SIG-M5 treated with dmso at 0.1 percent for 504 hours (cell line): Measurements from ENCODE around the gene CCDC50.

Experiments used
- DNase-seq: peaks from one replicate; lab custom pipeline; 2025; ENCODE audit not compliant: unreplicated experiment; lab: John Stamatoyannopoulos, UW

The CCDC50 gene

DNA sequence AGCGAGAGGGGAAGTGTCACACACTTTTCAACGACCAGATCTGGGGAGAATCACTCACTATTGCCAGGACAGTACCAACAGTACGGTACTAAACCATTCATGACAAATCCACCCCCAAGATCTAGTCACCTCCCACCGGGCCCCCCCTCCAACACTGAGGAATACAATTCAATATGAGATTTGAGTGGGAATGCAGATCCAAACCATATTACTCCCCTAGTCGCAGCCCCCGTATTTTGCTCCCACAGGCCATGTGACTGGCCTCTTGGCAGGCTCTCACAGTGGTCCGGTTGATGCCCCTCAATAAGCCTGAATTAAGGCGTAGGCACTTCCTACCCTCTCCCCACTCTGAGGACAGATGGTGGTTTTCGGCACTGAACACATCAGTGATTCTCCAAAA lies 86.4 kb downstream of the CCDC50 start:
- DNase-seq: no peak

DNA sequence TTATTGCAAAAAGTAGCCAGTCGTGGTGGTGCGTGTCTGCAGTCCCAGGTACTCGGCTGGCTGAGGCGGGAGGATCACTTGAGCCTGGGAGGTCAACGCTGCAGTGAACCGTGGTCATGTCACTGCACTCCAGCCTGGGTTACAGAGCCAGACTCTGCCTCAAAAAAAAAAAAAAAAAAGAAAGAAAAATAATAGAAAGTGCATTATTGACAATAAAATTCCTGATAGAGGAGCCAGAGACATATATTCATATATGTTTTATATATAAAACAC lies 88.2 kb downstream of the CCDC50 start:
- no peak for DNase-seq

DNA sequence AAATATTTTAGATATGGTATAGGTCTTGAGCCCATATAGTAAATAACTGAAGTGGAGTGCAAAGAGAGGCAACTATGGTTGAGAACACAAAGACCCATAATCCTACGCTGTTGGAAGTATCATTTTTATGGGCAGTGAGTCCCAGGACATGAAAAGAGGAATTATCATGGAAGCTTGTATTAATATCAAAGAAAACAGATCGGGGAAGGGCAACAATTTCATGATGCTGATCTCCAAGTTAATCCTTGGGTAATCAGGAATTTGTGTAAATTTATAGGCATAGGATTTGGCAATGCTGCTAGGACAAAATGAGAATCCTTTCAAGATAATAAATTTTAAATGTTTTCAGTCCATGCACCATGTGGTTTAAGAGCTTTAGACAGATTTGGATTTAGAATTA lies 91.6 kb downstream of the CCDC50 start:
- no peak for DNase-seq

DNA sequence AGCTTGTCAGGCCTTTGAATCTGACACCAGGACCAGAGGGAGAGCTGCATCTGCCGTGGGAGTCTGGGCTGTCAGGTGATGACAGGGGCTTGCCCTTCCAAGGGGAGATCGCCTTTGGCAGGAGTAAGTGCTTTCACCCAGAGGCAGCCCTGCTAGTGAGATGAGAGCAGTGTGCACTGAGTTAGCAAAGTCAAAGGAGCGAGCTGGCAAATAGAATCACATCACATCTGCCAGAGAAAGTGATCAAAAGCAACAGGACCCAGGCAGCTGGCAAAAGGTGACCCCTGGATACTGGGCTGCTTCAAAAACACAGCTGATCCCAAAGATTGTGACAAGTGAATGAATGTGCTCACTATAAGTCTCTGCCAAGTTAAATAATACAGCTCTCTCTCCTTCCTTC lies 95.7 kb downstream of the CCDC50 start:
- no peak for DNase-seq

DNA sequence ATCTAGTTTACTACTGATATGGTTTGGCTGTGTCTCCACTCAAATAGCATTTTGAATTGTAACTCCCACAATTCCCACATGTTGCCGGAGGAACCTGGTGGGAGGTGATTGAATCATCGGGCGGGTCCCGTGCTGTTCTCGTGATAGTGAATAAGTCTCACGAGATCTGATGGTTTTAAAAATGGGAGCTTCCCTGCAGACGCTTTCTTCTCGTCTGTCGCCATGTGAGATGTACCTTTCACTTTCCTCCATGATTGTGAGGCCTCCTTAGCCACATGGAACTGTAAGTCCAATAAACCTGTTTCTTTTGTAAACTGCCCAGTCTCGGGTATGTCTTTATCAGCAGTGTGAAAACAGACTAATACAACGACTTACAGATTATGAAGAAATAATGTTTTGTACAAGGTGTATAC lies 96.1 kb downstream of the CCDC50 start:
- no peak for DNase-seq

DNA sequence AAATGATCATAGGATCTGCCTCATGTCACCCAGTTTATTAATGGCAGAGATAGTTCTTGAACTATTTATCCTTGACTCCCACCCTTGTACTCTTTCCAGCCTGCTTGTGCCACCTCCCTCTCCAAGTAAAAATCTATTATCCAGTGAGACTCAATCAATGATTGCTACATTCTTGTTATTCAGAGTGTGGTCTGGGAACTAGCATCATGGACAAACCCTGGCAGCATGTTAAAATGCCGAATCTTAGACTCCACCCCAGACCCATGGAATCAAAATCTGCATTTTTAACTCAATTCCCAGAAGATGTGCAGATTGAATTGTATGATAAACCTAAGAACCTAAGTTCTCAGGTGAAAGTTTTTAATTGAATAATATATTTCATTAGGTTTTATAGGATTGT lies 97.1 kb downstream of the CCDC50 start:
- no peak for DNase-seq

DNA sequence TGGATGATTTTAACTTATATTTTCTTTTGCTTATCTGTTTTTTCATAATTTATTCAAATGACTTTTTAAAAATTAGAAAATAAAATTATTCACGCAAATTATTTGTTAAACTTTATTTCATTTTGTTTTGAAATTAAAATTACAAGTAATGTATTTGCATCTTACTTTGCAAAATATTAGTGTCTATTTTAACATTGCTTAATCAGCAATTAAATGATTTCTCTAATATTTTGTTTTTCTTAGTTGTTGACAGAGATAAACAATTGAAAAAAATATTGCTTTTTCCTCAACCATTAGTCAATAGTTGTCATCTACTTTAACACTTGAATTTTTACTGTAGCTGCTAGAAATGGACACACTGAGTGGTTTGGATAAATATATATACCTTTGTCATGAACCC lies 99.0 kb downstream of the CCDC50 start:
- DNase-seq: no peak

DNA sequence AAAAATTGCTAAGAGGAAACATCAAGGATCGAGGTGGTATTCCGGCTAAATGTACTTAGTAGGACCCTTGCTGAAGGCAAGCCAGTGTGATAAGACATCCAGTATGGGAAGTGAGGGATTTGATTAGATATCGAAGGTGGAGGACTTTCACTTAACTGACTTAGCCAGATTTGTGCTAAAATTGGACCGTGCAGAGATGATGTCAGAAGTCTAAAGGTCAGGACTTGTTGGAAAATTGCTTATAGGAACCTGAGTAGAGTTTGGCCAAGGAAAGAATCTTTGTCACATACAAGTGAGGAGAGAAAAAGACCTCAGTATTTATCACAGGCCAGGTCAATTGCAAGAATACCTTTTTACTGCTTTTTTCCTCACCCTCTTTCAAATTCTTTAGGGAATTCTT lies 100.9 kb downstream of the CCDC50 start:
- no peak for DNase-seq

DNA sequence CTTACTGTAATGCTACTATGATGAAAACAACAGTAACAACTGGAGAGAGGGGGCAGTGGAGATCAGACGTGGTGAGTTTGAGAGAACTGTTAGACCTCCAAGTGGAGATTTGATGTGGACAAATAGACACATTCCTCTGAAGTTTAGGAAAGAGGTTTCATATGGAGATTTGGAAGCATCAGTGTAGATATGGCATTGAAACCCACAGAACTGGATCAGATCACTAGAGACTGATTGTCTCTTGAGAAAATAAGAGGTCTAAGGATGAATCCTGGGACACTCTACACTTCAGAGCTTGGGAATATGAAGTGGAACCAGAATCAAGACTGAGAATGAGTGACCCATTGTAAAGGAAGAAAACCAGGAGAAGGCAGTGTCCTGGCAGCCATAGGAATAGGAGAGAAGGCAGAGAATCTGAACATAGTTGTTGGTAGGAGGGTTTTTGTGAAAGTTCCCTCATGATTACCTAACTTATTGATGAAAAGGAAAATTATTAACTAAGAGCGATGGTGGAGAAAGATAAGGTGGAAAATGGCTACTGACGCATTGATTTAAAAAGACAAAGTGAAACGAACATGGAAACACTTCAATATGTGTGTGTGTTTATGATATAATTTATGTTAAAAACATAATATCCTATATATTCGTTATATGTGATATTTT lies 102.1 kb downstream of the CCDC50 start:
- no peak for DNase-seq

DNA sequence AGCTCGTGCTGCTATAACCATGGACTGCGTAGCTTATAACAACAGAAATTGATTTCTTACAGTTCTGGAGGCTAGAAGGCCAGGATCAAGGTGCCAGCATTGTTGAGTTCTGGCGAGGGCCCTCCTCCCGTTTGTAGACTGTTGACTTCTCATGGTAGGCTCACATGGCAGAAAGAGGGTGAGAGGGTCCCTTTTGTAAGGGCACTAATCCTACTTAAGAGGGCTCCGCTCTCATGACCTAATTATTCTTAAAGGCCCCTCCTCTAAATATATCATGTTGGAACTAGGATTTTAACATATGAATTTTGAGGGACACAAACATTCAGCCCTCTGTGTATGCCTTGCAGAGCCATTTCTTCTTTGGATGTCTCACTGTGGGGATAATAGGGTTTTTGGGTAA lies 103.0 kb downstream of the CCDC50 start:
- no peak for DNase-seq

DNA sequence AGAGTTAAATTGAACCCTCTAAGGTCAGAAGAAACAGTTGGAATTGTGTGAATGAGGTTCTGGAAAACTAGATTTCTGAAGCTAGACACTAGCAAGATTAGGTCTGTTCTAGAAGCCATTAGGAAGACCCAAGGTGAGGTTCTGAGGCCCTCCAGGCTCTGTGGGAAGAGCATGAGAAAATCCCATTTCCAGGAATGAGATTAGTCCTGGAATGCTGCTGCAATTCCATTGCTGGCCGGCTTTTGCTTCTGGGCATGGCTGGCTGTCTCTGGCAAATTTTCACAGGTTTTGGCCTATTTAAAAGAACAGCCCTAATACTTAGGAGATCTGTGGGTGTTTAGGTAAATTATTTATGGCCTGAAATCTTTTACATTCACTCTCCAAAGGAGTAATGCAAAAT lies 104.8 kb downstream of the CCDC50 start:
- no peak for DNase-seq

DNA sequence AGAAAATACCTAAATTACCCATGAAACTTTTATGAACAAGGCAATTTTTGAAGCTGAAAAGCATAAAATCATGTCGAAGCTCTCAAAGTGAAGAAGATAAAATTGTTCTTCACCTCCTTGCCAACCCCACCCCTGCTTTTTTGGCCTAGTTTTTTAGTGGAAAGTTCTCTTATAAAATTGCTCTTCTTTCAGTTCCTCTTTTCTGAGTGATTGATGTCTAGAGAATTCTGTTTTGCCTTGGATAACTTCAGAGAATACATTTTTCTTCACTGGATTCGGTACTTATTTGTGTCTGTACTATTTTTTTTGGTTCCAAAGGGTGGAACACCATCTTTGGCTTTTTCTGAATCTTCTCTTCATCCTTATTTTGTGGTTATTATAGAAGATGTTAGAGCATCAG lies 106.8 kb downstream of the CCDC50 start:
- no peak for DNase-seq

DNA sequence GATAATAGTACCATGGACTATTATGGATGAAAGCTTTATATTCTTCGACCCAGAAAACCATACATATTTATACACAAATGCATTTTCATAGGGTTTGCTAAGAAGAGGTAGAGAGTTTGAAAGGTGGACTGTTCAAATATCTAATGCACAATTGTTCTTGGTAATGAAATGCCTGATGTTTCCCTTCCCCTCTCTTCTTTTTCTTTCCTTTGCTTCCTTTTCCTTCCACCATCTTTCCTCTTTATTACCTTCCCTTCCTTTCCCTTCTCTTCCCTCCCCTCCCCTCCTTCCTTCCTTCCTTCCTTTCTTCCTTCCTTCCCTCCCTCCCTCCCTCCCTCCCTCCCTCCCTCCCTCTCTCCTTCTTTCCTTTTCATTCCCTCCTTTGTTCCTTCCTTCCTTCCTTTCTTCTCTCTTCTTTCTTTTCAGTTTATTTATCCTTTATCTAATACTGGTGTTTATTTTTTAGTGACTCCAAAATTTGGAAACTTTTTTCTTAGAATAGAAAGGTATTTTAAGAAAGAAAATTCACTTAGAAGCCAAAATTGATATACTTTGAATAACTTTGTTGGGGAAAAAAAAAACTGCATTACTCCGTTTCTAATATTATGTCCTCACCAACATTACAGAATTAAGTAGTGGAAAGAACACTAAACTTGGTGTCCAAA lies 109.1 kb downstream of the CCDC50 start:
- DNase-seq: no peak

DNA sequence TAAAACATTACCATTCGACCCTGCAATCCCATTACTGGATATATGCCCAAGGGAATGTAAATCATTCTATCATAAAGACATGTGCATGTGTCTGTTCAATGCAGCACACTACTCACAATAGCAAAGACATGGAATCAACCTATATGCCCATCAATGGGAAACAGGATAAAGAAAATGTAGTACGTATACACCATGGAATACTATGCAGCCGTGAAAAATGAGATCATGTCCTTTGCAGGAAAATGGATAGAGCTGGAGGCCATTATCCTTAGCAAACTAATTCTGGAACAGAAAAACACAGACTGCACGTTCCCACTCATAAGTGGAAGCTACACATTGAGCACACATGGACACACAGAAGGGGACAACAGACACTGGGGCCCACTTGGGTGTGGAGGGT lies 111.3 kb downstream of the CCDC50 start:
- DNase-seq: no peak

DNA sequence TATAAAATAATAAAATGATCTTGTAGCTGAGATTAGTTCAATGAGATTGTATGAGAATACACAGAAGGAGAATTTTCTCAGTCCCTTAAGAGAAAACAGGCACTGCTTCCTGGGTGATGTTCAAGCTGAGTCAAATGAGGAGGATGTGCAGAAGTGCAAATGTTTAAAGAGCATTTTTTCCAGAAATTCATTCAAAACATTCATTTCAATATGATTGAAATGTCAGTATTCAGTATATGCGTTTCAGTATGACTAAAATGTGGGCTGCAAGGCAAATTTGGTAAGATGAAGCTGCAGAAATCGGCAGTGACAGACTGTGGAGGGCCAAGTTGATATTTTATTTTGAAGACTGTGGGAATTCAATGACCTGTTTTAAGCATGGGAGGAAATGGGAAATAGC lies 112.5 kb downstream of the CCDC50 start:
- no peak for DNase-seq

DNA sequence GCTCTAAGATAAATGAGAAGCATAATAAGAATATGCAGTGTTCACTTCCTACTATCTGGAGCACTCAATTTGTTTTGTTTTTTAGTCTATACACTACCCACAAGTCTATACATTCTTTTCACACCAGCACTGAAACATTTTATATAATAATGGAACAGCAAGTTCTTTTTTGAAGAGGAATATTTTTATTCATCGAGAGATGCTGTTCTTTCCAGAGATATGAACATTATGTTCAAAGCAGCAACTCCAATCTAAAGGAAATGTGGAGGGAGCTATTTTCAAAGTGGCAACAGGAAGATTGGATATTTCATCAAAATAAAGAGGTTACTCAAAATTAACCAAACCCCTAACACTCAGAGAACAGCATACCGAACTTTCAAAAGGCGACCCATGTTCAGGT lies 115.4 kb downstream of the CCDC50 start:
- DNase-seq: no peak
